NCI-H1436 (cell line): ENCODE measurements around the gene EEF1G.

Source experiments
- DNase-seq: peaks from one replicate; lab custom pipeline; 2025; lab: John Stamatoyannopoulos, UW

Gene EEF1G

DNA sequence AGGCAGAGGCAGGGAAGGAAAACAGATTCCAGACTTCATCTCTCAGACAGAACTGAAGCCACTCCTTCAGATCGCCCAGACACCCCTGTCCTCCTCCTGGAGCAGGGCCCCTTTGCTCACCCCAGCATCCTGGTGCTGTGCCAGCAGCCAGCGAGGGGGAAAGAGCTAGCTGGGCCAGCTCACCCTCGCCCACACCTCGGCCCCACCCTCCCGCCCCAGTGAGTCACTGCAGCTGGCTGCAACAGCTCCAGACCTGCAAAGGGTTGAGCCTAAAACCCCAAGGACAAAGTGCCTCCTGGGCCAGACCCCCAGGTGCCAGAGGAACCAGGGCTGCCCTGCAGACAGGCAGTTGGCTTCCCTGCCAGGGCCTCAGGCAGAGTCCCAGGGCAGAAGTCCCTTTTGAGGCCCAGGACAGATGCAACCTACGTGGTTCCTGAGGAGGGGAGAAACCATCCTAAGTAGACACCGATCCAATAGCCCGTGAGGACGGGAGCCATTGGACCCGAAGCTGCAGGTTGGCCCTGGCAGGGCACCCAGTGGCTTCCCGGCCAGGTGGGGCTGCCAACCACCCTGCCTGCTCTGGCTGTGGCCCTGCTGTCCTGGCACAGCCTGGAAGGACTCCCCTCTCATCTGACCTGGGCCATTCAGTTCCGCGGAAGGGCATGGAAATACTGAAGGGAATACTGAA, 34.3 kb downstream of the EEF1G start:
- no peak for DNase-seq

- no peak for DNase-seq
Observed at GRCh38 chr11:62538470-62539237, 35.0 kb downstream of the EEF1G start.

DNA sequence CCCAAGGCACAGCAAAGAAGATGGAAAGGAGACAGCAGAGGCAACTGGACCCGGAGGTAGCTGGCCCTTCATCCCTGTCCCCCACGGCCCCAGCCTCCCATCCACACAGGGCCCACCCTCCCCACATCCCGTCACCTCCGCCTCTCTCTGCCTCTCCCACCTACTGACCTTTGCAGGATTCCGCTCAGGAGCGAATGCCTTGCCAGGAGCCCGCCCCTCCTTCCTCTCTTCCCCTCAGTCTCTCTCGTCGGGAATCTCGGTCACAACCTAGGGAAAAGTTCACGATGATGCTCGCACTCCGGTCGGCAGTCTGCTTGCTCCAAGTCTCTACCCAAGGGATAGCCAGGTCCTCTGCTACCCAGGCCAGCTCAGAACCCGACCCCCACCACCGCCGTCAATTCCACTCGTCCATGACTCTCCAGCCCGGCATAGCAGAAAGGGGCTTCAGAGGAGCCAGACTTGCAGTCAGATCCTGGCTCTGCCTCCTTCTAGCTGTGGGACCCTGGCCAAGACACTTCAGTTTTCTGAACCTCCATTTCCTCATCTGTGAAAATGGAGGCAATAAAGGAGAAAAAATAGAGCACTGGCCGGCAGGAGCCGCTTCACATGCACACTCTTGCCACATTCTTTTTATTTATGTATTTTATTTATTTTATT, 37.3 kb downstream of the EEF1G start:
- no peak for DNase-seq

GRCh38 chr11:62535802-62536201, 37.9 kb downstream of the EEF1G start:
- DNase-seq, result no peak

- no peak for DNase-seq
Observed at GRCh38 chr11:62534779-62535545, 38.7 kb downstream of the EEF1G start.

DNA sequence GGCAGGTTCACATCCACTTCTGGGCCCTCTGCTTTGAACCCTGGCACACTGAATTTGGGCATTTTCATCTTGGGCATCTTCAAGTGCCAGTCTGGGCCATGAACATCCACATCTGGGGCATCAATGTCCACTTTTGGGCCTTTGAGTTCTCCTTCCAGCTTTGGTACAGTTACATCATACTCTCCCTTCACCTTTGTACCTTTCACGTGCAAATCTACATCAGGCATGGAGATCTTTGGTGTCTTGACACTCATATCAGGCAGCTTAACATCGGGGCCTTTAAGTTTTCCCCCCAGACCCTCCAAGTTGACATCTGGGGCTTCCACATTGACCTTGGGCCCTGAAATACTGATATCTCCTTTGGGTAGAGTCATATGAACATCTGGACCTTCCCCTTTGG, 41.6 kb downstream of the EEF1G start:
- no peak for DNase-seq

- no peak for DNase-seq
Observed at GRCh38 chr11:62516736-62517371, 56.8 kb downstream of the EEF1G start.

DNA sequence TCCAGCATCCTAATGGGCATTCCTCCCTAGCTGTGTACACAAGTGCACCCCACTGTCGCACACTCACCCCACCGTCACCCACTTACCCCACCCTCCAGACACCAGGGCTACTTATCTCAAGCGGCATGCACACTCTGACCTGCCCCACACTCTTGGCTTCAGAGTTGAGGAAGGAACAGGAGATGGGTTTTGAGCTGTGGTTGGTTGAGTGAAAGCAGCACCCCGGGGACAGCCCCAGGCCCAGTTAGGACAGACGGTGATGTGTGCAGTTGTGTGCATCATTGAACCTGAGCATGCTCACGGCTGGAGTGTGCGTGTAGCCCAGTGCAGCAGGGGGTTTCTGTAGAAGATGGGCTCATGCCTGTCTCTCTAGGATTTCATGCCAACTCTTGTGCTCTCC, 59.5 kb downstream of the EEF1G start:
- no peak for DNase-seq

GRCh38 chr11:62513626-62514025, 60.1 kb downstream of the EEF1G start:
- DNase-seq, result no peak

DNA sequence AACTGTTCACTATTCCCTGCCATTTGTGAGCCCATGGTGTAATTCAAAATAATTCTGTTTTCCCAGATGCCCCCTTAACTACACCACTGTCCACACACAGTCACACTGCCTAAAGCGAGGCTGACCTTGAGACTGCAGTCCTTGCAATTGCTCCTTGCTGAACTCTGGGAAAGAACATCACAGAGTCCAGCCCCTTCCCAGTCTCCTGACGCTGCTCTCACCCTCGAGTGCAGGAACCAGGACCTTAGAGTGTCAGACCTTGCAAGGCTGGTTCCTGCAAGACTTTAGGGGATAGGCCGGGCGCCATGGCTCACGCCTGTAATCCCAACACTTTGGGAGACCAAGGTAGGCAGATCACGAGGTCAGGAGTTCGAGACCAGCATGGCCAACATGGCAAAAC, 60.7 kb downstream of the EEF1G start:
- no peak for DNase-seq
